GM04503 (cell line): ENCODE data around the gene RASIP1.
"Not testable (repeated sequence)": the region's sequence is repeated elsewhere in the genome, so short reads cannot be mapped to it uniquely, and the experiment has no call there.

Source experiments
- DNase-seq: peaks from one replicate; pipeline ENCODE4 v3.0.0-alpha.2; 2012; ENCODE audit warnings: low read depth

RASIP1 gene

DNA sequence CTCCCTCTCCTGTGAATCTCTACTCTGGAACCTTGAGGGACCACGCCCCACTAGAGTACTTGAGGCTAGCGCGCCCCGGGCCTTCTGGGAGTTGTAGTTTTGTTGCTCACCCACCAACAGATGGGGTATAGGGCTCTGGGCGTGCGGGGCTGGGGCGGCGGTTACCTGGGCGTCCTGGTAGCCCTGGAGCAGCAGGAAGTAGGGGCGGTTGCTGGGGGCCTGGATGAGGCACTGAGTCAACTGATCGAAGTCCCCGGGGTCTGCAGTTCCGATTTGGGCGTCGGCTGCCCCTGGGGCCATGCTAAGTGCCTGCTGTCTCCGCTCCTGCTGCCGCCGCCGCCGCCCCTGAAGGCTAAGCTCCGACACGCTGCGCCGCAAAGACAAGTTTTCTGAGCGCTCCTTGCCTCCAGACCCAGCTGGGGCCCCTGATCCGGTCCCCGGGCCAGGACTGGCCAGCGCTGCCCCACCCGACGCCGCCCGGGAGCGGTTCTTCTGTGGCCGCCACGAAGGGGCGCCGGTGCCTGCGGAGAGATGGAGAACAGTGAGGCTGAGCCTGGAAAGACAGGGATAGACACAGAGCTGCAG, 5.3 kb downstream of the RASIP1 start:
- DNase-seq = no peak

- no peak for DNase-seq
These were observed 5.8 kb downstream of the RASIP1 start for GRCh38 chr19:48734625-48735024.

DNA sequence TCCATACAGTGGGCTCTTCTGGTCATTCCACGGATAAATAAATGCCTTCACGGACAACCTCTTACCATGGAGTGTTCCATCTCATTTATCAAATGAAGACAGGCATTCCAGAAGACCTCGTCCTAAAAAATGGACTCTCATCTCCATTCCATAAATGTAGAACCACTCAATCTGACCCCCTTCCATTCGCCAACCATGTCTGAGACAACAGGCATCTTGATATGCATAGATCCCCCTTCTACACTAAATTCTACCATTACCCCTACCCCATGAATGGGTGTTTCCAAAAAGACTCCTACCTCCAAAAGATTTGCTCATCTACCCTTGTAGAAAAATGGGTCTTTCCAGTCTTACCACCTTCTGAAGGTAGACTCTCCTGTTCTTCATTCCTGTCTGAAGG, 9.0 kb downstream of the RASIP1 start:
- no peak for DNase-seq

- DNase-seq = no peak
These were observed 11.3 kb downstream of the RASIP1 start for GRCh38 chr19:48728911-48729664.

DNA sequence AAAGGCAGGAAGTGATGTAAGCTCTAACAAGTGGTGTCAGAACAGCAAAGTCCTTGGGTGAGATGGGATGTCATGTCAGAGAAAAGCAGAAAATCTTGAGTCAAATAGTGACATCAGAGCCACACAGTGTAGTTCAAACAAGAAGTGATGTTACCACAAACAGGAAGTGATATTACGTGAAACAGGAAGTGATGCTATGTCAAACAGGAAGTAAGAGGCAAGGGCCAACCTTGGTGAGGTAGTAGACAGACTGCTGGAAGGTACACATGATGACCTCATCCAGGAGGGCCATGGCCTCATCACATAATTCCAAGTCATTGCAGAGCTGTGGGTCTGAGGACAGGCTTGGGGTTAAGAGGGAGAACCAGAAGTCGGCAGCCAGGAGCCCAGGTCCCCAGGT, 13.9 kb downstream of the RASIP1 start:
- no peak for DNase-seq

DNA sequence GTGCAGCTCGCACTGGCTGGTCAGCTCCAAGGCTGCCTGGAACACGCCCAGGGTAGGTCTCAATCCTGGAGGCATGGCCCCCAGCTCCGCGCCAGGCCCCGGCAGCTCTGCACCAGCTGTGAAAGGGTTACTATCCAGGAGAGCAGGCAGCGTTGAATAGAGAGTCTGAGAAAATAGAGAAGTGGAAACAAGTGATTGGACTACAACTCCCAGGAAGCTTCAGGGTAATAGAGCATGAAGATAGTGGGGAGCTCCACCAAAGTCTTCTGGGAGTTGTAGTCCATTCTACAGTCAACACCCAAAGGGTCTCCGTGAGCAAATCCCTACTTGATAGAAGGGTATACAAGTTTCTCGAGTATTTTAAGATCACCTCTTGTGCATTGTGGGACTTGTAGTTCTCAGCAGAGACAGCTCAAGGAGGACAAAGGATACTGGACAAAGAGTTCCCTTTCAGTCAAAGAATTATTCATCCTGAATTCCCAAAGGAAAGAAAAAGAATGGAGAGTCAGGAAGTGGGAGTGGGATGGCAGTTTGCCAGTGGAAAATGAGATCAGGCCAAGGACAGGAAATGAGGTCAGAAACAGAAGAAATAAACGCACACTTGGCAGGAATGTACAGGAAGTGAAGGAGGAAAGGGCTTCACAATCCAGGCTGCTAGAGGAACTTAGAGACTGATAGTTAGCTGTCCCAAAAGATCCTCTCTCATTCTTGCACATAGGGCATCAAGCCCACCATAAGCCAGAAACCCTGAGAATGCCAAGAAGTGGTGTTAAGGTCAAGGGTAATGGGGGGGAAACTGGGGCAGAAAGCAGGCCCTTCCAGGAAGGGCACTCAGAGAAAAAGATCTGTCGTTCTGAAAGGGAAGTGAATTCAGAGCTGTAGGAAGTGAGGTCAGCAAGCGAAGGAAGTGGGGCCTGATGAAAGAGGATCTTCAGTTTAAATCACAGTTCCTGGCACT, 15.3 kb downstream of the RASIP1 start:
- DNase-seq = peak; percentile 53

GRCh38 chr19:48722196-48722708, 18.2 kb downstream of the RASIP1 start:
- DNase-seq = no peak

DNA sequence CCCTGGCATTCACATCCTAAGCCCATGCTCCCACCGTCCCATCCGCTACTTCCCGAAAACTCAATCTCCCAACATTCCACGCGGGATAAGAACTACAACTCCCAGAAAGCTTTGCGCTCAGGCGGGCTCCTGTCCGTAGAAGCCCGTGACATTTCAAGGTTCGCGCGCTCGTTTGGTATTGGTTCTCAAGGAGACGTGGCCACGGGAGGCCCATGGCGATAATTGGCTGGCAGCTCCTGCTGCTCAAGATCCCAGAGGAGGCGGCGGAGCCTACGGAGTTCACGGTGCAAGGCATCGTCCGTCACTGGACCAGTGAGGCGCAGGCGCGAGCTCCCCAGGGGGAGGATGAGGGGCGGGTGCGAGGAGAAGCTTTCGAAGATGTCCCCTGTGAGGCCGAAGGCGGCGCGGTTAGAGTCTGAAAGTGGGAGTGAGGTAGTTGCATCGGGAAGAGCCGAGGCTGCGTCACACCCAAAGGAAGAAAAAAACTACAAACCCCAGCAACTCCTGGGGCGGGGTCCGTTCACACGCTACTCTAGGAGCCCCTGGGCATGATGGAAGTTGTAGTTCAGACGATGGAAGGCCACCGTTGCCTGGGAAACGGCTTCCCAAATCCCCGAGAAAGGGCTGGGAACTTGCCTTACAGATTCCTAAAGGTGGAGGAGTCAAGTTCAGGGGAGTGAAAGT, 19.7 kb downstream of the RASIP1 start:
- DNase-seq = peak; percentile 96

DNA sequence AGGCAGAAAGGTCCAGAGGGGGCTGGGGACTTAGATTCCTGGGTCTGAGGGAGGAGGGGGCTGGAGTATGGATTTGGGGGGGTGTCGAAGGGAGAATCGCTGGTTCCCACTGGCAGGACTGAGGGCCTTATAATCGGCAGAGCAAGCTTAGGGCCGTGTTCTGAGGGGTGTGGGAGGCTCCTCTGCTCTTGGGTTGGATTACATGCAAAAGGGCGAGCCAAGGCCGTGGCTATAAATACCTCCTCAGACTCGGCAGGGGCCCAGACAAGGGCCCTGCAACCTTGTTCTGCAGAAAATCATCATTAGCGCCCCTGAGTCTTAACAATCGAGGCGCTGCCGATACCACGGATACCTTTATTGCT, 20.2 kb downstream of the RASIP1 start:
- no peak for DNase-seq

DNA sequence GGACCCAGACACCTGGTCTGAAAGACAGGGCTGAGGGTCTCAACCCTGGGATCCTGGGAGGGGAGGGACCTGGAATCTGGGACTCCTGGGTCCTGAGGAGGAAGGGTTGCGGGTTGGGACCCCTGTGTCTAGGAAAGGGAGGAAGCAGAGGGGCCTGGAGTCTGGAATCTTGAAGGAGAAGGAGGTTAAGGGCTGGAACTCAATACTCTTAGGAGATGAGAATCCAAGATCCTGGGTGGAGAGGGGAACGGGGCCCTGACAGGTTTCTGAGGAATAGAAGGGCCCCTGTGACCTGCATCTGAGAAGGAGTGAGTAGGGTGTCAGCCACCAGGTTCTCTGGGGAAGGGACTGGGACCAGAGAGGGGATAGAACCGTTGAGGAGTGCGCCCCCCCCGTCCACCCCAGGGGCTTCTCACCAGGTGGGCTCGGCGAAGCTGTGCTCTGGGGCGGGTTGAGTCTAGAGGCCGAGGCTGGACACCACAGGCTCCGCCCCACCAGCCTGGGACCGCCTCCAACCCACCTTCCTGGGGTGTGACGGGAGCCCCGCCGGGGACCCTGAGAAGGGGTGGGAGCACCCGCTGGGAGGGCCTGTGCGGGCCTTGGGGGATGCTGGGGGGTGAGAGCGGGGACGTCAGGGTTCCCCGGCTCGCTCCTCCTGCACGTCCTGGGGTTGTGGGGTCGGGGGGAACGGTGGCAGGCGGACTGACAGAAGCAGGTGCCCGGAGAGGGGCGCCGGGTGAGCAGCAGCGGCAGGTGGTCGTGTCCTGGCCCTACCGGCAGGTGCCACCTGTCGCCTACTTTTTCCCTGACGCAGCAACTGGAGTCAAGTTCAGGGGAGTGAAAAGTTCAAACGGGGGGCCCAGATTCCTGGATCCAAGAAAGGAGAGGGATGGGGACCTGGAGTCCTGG, 20.9 kb downstream of the RASIP1 start, which contains the start of gene MAMSTR:
TSS of gene MAMSTR (minus strand) at position 463 of the 909 bp plus-strand sequence. CDS start 694 bp downstream, outside the sequence.
- no peak for DNase-seq

GRCh38 chr19:48718711-48719231, 21.6 kb downstream of the RASIP1 start:
- DNase-seq = no peak

DNA sequence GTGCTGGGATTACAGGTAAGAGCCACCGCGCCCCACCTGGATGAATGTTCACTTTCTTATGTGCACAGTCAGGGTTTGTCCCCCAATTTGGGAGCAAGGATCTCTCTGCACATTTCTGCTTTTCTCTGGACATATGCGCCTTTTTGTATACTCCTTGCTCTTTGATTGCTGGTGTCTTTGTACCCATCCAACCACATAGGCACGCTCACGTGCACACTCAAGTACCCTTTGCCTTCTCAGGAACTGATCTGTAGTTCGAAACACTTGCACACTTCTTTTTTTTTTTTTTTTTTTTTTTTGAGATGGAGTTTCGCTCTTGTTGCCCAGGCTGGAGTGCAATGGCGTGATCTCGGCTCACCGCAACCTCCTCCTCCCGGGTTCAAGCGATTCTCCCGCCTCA, 22.3 kb downstream of the RASIP1 start:
- DNase-seq = not testable (repeated sequence)

GRCh38 chr19:48716562-48717291, 23.7 kb downstream of the RASIP1 start:
- no peak for DNase-seq

- DNase-seq = no peak
These were observed 24.7 kb downstream of the RASIP1 start for GRCh38 chr19:48715681-48716171.

DNA sequence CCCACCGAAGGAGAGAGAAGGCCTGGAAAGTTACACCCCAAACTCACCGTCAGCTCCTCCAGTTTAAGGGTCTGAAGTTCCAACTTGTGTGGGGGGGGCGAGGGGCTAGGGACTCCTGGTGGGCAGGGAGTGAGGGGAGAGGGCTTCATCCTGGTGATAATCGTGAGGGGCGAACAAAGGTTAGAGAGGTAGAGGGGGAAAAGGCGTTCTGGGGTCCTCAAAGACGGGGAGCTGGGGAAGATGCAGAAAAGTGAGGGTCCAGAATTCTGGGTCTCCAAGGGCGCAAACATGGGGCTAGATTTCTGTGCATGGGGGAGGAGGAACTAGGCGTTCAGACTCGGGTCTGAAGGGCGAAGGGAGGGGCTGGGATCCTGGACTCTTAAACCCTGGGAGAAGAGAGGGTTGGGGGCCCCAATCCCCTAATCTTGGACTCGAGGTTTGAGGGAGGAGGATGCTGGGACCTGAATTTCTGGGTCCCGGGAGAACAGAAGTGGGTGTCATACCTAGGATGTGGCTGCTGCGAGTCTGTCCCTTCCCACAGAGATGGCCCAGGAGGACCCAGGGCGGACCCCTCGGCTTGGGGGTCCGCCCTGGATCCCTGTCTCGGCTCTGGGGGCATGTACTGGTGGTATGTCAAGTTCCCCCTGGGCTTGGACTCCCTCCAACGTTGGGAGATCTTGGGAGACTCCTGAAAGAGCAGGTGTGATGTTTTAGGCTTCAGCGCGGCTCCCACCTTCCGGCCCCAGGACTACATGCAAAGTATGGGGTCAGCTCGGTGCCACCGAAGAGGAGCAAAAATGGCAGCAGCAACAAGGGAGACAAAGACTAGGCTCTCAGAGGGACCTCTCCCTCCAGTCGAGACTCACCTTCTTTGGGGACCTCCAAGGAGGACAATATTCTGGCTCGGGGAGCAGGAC, 25.4 kb downstream of the RASIP1 start:
- no peak for DNase-seq

DNA sequence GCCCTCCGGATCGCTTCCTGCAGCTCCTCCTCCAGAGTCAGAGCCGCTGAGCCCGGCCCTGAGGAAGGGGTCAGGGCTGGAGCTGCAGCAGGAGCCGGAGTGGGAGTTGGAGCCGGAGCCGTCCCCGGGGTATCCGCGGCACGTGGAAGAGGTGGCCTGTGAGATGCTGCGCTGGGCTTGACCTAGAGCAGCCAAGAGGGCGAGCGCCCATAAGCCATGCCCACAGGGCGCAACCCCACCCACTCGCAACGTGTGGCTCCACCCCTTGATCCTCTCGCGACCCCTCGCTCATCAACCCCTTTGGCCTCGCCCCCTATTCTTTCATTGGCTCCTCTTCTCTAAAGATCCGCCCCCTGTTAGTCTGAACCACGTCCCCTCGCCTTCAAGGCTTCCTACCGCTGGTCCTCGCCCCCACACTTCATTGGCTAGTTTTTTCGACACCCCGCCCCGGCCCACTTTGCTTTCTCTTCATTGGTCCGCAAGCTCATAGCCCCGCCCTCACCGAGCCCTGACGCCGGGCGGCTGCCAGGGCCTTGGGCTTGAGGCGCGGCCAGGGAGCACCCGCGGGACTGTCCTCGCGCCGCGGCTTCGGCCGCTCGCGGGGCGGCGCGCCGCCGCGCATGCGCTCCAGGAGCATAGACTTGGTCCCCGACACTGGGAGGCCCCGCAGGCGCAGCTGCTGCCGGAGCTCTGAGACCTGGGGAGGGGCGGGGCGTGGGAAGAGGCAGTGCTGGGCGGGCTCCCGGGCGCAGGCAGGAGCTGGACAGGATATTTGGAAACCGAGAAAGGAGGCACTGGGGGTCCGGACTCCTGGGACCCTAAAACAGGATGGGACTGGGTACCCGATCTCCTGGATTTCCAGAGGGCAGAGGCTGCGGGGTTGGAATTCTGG, 26.3 kb downstream of the RASIP1 start:
- DNase-seq = peak; percentile 97

DNA sequence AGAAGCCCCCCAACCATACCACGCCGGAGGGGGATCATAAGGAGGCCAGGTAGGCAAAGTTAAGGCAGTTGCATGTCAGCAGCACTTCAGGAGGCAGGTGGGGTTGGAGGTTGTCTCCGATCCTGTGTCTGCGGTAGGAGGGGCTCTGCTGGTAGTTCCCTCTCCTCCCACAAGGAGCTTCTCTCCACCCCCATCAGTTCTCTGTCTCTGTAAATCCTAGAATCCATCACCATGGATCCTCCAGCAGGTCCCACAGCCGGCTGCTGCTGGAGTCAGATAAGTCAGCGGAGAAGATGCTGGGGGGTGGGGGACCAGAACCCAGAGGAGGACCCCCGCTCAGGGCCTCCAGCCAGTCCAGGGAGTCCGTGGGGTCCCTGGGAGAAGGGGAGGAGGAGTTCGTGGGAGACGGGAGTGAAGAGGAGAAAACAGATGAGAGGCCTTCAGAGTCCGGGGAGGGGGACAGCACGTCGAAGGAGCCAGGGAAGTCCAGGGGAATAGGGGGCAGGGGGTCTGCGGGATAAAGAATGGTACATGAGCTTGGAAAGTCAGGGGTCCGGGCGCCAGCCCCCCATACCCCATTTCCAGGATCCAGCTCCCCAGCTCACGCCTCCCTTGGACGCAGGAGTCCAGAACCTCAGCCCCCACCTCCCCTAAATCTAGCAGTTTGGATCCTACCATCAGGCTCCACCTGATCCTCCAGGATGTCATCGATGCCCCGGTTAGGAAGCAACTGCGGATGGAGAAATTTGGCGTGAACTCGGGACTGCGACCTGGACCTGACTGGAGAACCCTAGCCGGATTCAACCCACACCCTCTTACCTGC, 27.2 kb downstream of the RASIP1 start:
- no peak for DNase-seq
